ENCODE measurements around the gene RASD1. TPM values are rescaled to one million over a fixed set of nuclear protein-coding genes. Genes with fewer than 3 reads are reported as not detected.

The RASD1 gene
- total and polyA plus RNA-seq, 2 experiments from 2014 or later, result 3.6 to 3.7 TPM

DNA sequence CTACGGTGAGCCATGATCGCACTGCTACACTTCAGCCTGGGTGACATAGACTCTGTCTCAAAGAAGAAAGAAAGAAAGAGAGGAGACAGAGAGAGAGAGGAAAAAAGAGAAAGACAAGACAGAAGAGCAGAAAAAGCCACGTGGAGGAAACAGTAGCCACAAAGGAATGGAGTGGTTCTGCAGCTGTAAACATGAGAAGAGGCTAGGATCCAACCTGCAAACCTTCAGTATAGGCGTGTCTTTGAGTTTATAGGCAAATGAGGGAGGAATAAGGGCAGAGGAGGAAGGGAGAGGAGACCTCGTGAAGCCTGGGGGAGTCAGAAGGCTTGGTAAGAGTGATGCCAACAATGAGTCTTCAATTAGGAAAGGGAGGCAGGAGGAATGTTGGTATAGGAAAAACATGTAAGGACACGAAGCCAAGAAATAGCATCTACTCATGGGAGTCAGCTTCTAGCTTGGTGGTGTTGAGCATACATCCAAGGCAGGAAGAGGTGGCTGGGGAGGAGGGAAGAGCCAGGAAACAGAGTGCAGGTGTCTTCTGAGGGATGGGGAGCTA is 15.5 kb downstream of the RASD1 start:
- Histone ChIP-seq H4K20me1 (replicated peaks; ENCODE audit: insufficient read depth) (peaks cover 11% of the 10 kb centered on the region; the same call in 1 of the 2 replicates), H3K4me2 (no peak overlapping the region), H3K4me1 (ENCODE audit: insufficient read depth) (peaks cover 8% of the 10 kb centered on the region), H3K9me2 (ENCODE audit: insufficient read depth) (no peaks in the 10 kb centered on the region), H3K27ac (ENCODE audit: low read depth) (no peak overlapping the region), H3K4me3 (no peak overlapping the region), H2AFZ (no peak overlapping the region), H3K36me3 (ENCODE audit: insufficient read depth) (no peaks in the 10 kb centered on the region), H3K27me3 (ENCODE audit: insufficient read depth) (no peaks in the 10 kb centered on the region), H3F3A (replicated peaks; ENCODE audit: low read depth) (no peaks in the 10 kb centered on the region), H3K79me2 (replicated peaks; ENCODE audit: insufficient read depth) (peaks cover 85% of the 10 kb centered on the region)
- peaks cover 13% of the 10 kb centered on the region for H3K36me3 Mint-ChIP-seq (ENCODE audit: low read depth)
- ATAC-seq (no peak), DNase-seq (ENCODE audit: low spot score) (no peak)
- peaks cover 7% of the 10 kb centered on the region for H3K27me3 Mint-ChIP-seq (ENCODE audit: insufficient read depth, low read depth, poor library complexity)
- peaks cover 11% of the 10 kb centered on the region for H3K4me1 Mint-ChIP-seq
- no peak overlapping the region for H3K27ac Mint-ChIP-seq
- TF ChIP-seq ZNF114 (CRISPR knock-in tag; IDR thresholded peaks at IDR 0.05) (no peak), JUNB (IDR thresholded peaks at IDR 0.05; ENCODE audit: unreplicated experiment) (no peak), EZH2phosphoT487 (IDR thresholded peaks at IDR 0.05; ENCODE audit: unreplicated experiment) (no peak), POLR2AphosphoS5 (IDR thresholded peaks at IDR 0.05; ENCODE audit: low read depth) (no peak), ZNF331 (CRISPR knock-in tag; IDR thresholded peaks at IDR 0.05; ENCODE audit: low read depth) (no peak), EZH2 (IDR thresholded peaks at IDR 0.05; ENCODE audit: low read depth, unreplicated experiment) (no peak), NANOG (IDR thresholded peaks at IDR 0.05; ENCODE audit: borderline replicate concordance) (no peak), STAT1 (IDR thresholded peaks at IDR 0.05; ENCODE audit: unreplicated experiment) (no peak), CREB1 (CRISPR knock-in tag; IDR thresholded peaks at IDR 0.05; ENCODE audit: low read depth) (no peak)
- TF ChIP-seq, protein P1, sequence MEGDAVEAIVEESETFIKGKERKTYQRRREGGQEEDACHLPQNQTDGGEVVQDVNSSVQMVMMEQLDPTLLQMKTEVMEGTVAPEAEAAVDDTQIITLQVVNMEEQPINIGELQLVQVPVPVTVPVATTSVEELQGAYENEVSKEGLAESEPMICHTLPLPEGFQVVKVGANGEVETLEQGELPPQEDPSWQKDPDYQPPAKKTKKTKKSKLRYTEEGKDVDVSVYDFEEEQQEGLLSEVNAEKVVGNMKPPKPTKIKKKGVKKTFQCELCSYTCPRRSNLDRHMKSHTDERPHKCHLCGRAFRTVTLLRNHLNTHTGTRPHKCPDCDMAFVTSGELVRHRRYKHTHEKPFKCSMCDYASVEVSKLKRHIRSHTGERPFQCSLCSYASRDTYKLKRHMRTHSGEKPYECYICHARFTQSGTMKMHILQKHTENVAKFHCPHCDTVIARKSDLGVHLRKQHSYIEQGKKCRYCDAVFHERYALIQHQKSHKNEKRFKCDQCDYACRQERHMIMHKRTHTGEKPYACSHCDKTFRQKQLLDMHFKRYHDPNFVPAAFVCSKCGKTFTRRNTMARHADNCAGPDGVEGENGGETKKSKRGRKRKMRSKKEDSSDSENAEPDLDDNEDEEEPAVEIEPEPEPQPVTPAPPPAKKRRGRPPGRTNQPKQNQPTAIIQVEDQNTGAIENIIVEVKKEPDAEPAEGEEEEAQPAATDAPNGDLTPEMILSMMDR (conservative IDR thresholded peaks at IDR 0.05; ENCODE audit: low read depth in 2 of 2), result no peak
- TF ChIP-seq, protein P2, sequence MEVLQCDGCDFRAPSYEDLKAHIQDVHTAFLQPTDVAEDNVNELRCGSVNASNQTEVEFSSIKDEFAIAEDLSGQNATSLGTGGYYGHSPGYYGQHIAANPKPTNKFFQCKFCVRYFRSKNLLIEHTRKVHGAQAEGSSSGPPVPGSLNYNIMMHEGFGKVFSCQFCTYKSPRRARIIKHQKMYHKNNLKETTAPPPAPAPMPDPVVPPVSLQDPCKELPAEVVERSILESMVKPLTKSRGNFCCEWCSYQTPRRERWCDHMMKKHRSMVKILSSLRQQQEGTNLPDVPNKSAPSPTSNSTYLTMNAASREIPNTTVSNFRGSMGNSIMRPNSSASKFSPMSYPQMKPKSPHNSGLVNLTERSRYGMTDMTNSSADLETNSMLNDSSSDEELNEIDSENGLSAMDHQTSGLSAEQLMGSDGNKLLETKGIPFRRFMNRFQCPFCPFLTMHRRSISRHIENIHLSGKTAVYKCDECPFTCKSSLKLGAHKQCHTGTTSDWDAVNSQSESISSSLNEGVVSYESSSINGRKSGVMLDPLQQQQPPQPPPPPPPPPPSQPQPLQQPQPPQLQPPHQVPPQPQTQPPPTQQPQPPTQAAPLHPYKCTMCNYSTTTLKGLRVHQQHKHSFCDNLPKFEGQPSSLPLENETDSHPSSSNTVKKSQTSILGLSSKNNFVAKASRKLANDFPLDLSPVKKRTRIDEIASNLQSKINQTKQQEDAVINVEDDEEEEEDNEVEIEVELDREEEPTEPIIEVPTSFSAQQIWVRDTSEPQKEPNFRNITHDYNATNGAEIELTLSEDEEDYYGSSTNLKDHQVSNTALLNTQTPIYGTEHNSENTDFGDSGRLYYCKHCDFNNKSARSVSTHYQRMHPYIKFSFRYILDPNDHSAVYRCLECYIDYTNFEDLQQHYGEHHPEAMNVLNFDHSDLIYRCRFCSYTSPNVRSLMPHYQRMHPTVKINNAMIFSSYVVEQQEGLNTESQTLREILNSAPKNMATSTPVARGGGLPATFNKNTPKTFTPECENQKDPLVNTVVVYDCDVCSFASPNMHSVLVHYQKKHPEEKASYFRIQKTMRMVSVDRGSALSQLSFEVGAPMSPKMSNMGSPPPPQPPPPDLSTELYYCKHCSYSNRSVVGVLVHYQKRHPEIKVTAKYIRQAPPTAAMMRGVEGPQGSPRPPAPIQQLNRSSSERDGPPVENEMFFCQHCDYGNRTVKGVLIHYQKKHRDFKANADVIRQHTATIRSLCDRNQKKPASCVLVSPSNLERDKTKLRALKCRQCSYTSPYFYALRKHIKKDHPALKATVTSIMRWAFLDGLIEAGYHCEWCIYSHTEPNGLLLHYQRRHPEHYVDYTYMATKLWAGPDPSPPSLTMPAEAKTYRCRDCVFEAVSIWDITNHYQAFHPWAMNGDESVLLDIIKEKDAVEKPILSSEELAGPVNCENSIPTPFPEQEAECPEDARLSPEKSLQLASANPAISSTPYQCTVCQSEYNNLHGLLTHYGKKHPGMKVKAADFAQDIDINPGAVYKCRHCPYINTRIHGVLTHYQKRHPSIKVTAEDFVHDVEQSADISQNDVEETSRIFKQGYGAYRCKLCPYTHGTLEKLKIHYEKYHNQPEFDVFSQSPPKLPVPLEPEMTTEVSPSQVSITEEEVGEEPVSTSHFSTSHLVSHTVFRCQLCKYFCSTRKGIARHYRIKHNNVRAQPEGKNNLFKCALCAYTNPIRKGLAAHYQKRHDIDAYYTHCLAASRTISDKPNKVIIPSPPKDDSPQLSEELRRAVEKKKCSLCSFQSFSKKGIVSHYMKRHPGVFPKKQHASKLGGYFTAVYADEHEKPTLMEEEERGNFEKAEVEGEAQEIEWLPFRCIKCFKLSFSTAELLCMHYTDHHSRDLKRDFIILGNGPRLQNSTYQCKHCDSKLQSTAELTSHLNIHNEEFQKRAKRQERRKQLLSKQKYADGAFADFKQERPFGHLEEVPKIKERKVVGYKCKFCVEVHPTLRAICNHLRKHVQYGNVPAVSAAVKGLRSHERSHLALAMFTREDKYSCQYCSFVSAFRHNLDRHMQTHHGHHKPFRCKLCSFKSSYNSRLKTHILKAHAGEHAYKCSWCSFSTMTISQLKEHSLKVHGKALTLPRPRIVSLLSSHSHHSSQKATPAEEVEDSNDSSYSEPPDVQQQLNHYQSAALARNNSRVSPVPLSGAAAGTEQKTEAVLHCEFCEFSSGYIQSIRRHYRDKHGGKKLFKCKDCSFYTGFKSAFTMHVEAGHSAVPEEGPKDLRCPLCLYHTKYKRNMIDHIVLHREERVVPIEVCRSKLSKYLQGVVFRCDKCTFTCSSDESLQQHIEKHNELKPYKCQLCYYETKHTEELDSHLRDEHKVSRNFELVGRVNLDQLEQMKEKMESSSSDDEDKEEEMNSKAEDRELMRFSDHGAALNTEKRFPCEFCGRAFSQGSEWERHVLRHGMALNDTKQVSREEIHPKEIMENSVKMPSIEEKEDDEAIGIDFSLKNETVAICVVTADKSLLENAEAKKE (CRISPR knock-in tag; IDR thresholded peaks at IDR 0.05), result no peak
- TF ChIP-seq, protein P3, sequence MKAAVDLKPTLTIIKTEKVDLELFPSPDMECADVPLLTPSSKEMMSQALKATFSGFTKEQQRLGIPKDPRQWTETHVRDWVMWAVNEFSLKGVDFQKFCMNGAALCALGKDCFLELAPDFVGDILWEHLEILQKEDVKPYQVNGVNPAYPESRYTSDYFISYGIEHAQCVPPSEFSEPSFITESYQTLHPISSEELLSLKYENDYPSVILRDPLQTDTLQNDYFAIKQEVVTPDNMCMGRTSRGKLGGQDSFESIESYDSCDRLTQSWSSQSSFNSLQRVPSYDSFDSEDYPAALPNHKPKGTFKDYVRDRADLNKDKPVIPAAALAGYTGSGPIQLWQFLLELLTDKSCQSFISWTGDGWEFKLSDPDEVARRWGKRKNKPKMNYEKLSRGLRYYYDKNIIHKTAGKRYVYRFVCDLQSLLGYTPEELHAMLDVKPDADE (IDR thresholded peaks at IDR 0.05), result no peak
- TF ChIP-seq, protein P4, sequence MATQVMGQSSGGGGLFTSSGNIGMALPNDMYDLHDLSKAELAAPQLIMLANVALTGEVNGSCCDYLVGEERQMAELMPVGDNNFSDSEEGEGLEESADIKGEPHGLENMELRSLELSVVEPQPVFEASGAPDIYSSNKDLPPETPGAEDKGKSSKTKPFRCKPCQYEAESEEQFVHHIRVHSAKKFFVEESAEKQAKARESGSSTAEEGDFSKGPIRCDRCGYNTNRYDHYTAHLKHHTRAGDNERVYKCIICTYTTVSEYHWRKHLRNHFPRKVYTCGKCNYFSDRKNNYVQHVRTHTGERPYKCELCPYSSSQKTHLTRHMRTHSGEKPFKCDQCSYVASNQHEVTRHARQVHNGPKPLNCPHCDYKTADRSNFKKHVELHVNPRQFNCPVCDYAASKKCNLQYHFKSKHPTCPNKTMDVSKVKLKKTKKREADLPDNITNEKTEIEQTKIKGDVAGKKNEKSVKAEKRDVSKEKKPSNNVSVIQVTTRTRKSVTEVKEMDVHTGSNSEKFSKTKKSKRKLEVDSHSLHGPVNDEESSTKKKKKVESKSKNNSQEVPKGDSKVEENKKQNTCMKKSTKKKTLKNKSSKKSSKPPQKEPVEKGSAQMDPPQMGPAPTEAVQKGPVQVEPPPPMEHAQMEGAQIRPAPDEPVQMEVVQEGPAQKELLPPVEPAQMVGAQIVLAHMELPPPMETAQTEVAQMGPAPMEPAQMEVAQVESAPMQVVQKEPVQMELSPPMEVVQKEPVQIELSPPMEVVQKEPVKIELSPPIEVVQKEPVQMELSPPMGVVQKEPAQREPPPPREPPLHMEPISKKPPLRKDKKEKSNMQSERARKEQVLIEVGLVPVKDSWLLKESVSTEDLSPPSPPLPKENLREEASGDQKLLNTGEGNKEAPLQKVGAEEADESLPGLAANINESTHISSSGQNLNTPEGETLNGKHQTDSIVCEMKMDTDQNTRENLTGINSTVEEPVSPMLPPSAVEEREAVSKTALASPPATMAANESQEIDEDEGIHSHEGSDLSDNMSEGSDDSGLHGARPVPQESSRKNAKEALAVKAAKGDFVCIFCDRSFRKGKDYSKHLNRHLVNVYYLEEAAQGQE (IDR thresholded peaks at IDR 0.05; ENCODE audit: unreplicated experiment), result no peak
- no peak overlapping the region for H3K4me3 Mint-ChIP-seq
- H3K9me3 Mint-ChIP-seq, result no peaks in the 10 kb centered on the region
